ENCODE data around the gene SAC3D1.

DNA sequence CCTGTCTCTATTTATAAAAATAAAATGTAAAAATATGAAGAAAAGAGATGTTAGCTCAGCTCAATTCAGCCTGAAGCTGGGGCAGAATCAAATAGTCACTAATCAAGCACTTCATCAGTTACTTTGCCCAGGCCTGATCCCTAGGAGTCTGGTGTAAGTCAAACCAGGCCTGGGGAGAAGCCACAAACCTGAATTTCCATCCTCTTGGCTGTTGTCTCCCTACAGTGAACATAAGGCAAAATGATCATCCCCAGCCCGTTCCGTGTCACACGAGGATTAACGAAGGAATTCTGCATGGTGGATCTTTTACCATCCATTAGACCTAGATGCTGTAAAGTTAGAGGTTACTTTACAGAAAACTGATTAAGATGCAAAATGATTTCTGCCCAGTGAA is 23.8 kb downstream of the SAC3D1 start:
- TF ChIP-seq, protein P1, sequence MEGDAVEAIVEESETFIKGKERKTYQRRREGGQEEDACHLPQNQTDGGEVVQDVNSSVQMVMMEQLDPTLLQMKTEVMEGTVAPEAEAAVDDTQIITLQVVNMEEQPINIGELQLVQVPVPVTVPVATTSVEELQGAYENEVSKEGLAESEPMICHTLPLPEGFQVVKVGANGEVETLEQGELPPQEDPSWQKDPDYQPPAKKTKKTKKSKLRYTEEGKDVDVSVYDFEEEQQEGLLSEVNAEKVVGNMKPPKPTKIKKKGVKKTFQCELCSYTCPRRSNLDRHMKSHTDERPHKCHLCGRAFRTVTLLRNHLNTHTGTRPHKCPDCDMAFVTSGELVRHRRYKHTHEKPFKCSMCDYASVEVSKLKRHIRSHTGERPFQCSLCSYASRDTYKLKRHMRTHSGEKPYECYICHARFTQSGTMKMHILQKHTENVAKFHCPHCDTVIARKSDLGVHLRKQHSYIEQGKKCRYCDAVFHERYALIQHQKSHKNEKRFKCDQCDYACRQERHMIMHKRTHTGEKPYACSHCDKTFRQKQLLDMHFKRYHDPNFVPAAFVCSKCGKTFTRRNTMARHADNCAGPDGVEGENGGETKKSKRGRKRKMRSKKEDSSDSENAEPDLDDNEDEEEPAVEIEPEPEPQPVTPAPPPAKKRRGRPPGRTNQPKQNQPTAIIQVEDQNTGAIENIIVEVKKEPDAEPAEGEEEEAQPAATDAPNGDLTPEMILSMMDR (conservative IDR thresholded peaks at IDR 0.05) = no peak
- no peak for TF ChIP-seq EZH2 (IDR thresholded peaks at IDR 0.05; ENCODE audit: low read depth)

Data from PC-9 (cell line).